Adrenal gland (tissue), 5 donors: Measurements from ENCODE around the gene PRKAG3.

Experiments
- POLR2A ChIP-seq, 2 donors: fragments of 450-650 bp; IDR thresholded peaks; one replicate each; pipeline ENCODE4 v1.6.1; 2017; ENCODE audit warnings: antibody characterized with exemption in 2 of 2, mild to moderate bottlenecking in 2 of 2, moderate library complexity in 1 of 2
- TF ChIP-seq, protein P1 (sequence below), 6 experiments: fragments of 450-650 bp in 4 of 6; fragments of 200-600 bp in 2 of 6; sonication (generic) in 1 of 6; IDR thresholded peaks; 1 replicate in 5 of 6; 2 replicates in 1 of 6; pipeline versions ENCODE4 v1.5.1 to v1.8.0; 2016 to 2021; ENCODE audit warnings: antibody characterized with exemption in 6 of 6, mild to moderate bottlenecking in 2 of 6, moderate library complexity in 1 of 6
- donor health status: DM: no; HTN: no; CAD: no.

DNA sequence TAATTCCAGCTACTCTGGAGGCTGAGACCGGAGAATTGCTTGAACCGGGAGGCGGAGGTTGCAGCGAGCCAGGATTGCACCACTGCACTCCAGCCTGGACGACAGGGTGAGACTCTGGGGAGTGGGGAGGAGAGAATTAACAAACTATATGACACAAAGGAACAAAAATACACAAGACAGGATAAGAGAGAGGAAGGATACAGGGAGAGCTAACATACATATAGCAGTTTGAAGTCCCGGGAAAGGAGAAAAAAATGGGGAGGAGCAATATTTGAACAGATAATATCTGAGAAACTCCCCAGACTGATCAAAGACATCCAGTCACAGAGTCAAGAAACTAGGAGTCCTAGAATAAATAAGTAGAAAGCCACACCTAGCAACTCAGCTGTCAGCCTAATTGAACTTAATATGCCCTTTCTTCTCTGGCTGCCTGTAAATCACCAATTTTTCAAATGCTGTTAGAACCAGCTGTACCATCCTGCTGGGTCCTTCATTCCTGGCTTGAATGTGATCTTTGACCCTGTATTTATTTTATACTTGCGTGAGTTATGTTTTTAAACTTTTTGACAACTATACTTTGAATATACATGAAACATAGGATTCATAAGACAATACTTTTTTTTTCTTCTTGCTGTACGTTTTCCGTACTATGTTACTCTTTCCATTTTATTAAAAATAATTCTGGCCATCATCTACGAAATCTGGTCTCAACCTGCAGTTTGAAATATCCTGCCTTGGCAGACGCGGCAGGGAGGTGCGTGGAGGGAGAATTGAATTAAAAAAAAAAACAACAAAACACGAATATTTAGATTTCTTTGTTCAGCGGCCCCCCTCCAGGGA is 50.5 kb downstream of the PRKAG3 start:
- no peak for TF ChIP-seq POLR2A (IDR thresholded peaks at IDR 0.05)
- TF ChIP-seq, protein P1, sequence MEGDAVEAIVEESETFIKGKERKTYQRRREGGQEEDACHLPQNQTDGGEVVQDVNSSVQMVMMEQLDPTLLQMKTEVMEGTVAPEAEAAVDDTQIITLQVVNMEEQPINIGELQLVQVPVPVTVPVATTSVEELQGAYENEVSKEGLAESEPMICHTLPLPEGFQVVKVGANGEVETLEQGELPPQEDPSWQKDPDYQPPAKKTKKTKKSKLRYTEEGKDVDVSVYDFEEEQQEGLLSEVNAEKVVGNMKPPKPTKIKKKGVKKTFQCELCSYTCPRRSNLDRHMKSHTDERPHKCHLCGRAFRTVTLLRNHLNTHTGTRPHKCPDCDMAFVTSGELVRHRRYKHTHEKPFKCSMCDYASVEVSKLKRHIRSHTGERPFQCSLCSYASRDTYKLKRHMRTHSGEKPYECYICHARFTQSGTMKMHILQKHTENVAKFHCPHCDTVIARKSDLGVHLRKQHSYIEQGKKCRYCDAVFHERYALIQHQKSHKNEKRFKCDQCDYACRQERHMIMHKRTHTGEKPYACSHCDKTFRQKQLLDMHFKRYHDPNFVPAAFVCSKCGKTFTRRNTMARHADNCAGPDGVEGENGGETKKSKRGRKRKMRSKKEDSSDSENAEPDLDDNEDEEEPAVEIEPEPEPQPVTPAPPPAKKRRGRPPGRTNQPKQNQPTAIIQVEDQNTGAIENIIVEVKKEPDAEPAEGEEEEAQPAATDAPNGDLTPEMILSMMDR (IDR thresholded peaks at IDR 0.05): no peak
